Liver (tissue), 9 donors: Measurements from ENCODE around the gene DYSF. TPM values are rescaled to one million over a fixed set of nuclear protein-coding genes. Genes with fewer than 3 reads are reported as not detected.

Experiments
- DNase-seq: peaks from one replicate; pipeline ENCODE4 v3.0.0-alpha.2; 2017; ENCODE audit warnings: low spot score
- H3K27ac ChIP-seq, 2 donors: one replicate each; pipeline ENCODE4 v1.7.0; 2013; ENCODE audit warnings: inconsistent platforms in 2 of 2, low read length in 2 of 2, control low read depth in 1 of 2, low read depth in 1 of 2, mild to moderate bottlenecking in 1 of 2
- H3K27me3 ChIP-seq, 4 donors: one replicate each; pipeline versions ENCODE4 v1.6.1 to v1.7.0; 2013; ENCODE audit warnings: low read length in 3 of 4, inconsistent platforms in 1 of 4, mild to moderate bottlenecking in 1 of 4, moderate library complexity in 1 of 4; ENCODE audit not compliant: control insufficient read depth in 4 of 4, insufficient read depth in 4 of 4
- H3K36me3 ChIP-seq, 4 donors: one replicate each; pipeline versions ENCODE4 v1.6.1 to v1.7.0; 2013; ENCODE audit warnings: low read length in 3 of 4, mild to moderate bottlenecking in 3 of 4, low read depth in 1 of 4, moderate library complexity in 1 of 4; ENCODE audit not compliant: control insufficient read depth in 4 of 4, insufficient read depth in 3 of 4
- H3K4me1 ChIP-seq, 4 donors: one replicate each; pipeline versions ENCODE4 v1.6.1 to v1.7.0; 2013; ENCODE audit warnings: low read length in 3 of 4, mild to moderate bottlenecking in 3 of 4, moderate library complexity in 1 of 4; ENCODE audit not compliant: control insufficient read depth in 4 of 4, insufficient read depth in 4 of 4
- H3K4me3 ChIP-seq, 3 donors: one replicate each; pipeline versions ENCODE4 v1.6.1 to v1.7.0; 2013; ENCODE audit warnings: low read length in 3 of 3, control low read depth in 1 of 3, low read depth in 1 of 3, mild to moderate bottlenecking in 1 of 3
- H3K9ac ChIP-seq, 2 donors: one replicate each; pipeline ENCODE4 v1.7.0; 2013; ENCODE audit warnings: low read length in 2 of 2, mild to moderate bottlenecking in 2 of 2, moderate library complexity in 2 of 2, control low read depth in 1 of 2, low read depth in 1 of 2
- H3K9me3 ChIP-seq, 4 donors: one replicate each; pipeline versions ENCODE4 v1.6.1 to v1.7.0; 2013; ENCODE audit warnings: low read length in 3 of 4; ENCODE audit not compliant: control insufficient read depth in 4 of 4
- ATF3 ChIP-seq: IDR thresholded peaks from 2 replicates; pipeline ENCODE4 v1.6.1; 2016; ENCODE audit warnings: antibody characterized with exemption
- CTCF ChIP-seq: fragments of 150-350 bp; IDR thresholded peaks from 2 replicates; pipeline ENCODE4 v1.5.1; 2017; ENCODE audit warnings: improper control_type of control experiment, low read depth, low read length; ENCODE audit not compliant: missing input control
- EGR1 ChIP-seq, 2 donors: IDR thresholded peaks; 2 replicates each; pipeline ENCODE4 v1.6.1; 2016 to 2018; ENCODE audit warnings: antibody characterized with exemption in 2 of 2, low read depth in 2 of 2
- FOXA1 ChIP-seq: IDR thresholded peaks from 2 replicates; pipeline ENCODE4 v1.6.1; 2016; ENCODE audit warnings: antibody characterized with exemption
- FOXA2 ChIP-seq: IDR thresholded peaks from 2 replicates; pipeline ENCODE4 v1.6.1; 2016; ENCODE audit warnings: antibody characterized with exemption
- GABPA ChIP-seq, 2 donors: IDR thresholded peaks in 1 of 2; conservative IDR thresholded peaks in 1 of 2; 2 replicates each; pipeline ENCODE4 v1.6.1; 2016; ENCODE audit warnings: antibody characterized with exemption in 2 of 2, mild to moderate bottlenecking in 1 of 2, moderate library complexity in 1 of 2
- HNF4A ChIP-seq, 2 donors: conservative IDR thresholded peaks; 2 replicates each; pipeline ENCODE4 v1.6.1; 2016; ENCODE audit warnings: antibody characterized with exemption in 2 of 2, mild to moderate bottlenecking in 2 of 2
- HNF4G ChIP-seq: IDR thresholded peaks from 2 replicates; pipeline ENCODE4 v1.6.1; 2016; ENCODE audit warnings: antibody characterized with exemption
- JUND ChIP-seq, 2 donors: IDR thresholded peaks; 2 replicates each; pipeline ENCODE4 v1.6.1; 2016; ENCODE audit warnings: antibody characterized with exemption in 2 of 2
- MAX ChIP-seq: IDR thresholded peaks from 2 replicates; pipeline ENCODE4 v1.6.1; 2016; ENCODE audit warnings: antibody characterized with exemption
- NR2F2 ChIP-seq: IDR thresholded peaks from 2 replicates; pipeline ENCODE4 v1.6.1; 2016; ENCODE audit warnings: antibody characterized with exemption
- RAD21 ChIP-seq, 2 donors: IDR thresholded peaks; 2 replicates each; pipeline ENCODE4 v1.6.1; 2016; ENCODE audit warnings: antibody characterized with exemption in 2 of 2, mild to moderate bottlenecking in 2 of 2
- RXRA ChIP-seq, 2 donors: IDR thresholded peaks; 2 replicates each; pipeline ENCODE4 v1.6.1; 2017 to 2018; ENCODE audit warnings: antibody characterized with exemption in 2 of 2, mild to moderate bottlenecking in 1 of 2
- SP1 ChIP-seq: IDR thresholded peaks from 2 replicates; pipeline ENCODE4 v1.6.1; 2018; ENCODE audit warnings: antibody characterized with exemption, mild to moderate bottlenecking
- TAF1 ChIP-seq: conservative IDR thresholded peaks from 2 replicates; pipeline ENCODE4 v1.6.1; 2016; ENCODE audit warnings: antibody characterized with exemption, mild to moderate bottlenecking
- YY1 ChIP-seq: IDR thresholded peaks from 2 replicates; pipeline ENCODE4 v1.6.1; 2016; ENCODE audit warnings: antibody characterized with exemption, mild to moderate bottlenecking
- ZBTB33 ChIP-seq: IDR thresholded peaks from 2 replicates; pipeline ENCODE4 v1.6.1; 2016; ENCODE audit warnings: antibody characterized with exemption
- WGBS: extraction: QIAGEN DNeasy Blood & Tissue Kit; methylation state at CpG from one replicate; pipeline ENCODE4 v1.1.7; 2013; 5-methylcytosine and 5-hydroxymethylcytosine counted together
- polyA plus RNA-seq, 2 donors: library from polyadenylated mRNA; stranded (reverse) in 1 of 2; unstranded in 1 of 2; fragments of 200-250 nt in 1 of 2; fragments of >200 nt in 1 of 2; fragmentation: Nextera tagmentation in 1 of 2; extraction: Ambion mirVana in 1 of 2; gene quantifications; one replicate each; pipeline versions ENCODE4 v1.2.1 to v1.2.3, GENCODE V29; 2013 to 2015
- total RNA-seq, 2 donors: library from RNA; depleted of rRNA; stranded (reverse); fragments of >200 nt; gene quantifications; one replicate each; pipeline ENCODE4 v1.2.3, GENCODE V29; 2014
- donor health status: healthy.
- donor health status: healthy.
- donor health status: healthy.
- donor health status: healthy.
- donor health status: healthy.

DYSF gene
- total and polyA plus RNA-seq, 4 donors, result 8.5 to 20.8 (median 13.6) TPM

GRCh38 chr2:71667256-71668182 is 214.2 kb downstream of the DYSF start:
- Histone ChIP-seq H3K27me3 (no peaks in the 10 kb centered on the region), H3K4me1 (peaks cover 0 to 3% (median 0%) of the 10 kb centered on the region in 4 donors), H3K27ac (no peak overlapping the region), H3K9ac (no peak overlapping the region), H3K9me3 (no peaks in the 10 kb centered on the region), H3K4me3 (no peak overlapping the region), H3K36me3 (peaks cover 0 to 17% (median 13%) of the 10 kb centered on the region in 4 donors)
- DNase-seq, result peak; percentile 25
- TF ChIP-seq YY1 (no peak), ZBTB33 (no peak), FOXA2 (no peak), GABPA (IDR thresholded peaks at IDR 0.05 in 1 of 2, conservative IDR thresholded peaks at IDR 0.05 in 1 of 2) (no peak)
- 94% methylated on average over 15 of the region's 15 CpGs for WGBS

- Histone ChIP-seq H3K27ac (no peak overlapping the region), H3K4me1 (peaks cover 0 to 3% (median 0%) of the 10 kb centered on the region in 4 donors), H3K27me3 (no peaks in the 10 kb centered on the region), H3K36me3 (peaks cover 0 to 16% (median 13%) of the 10 kb centered on the region in 4 donors), H3K4me3 (no peak overlapping the region), H3K9me3 (no peaks in the 10 kb centered on the region), H3K9ac (no peak overlapping the region)
- TF ChIP-seq NR2F2, result no peak
- no peak for TF ChIP-seq HNF4A (conservative IDR thresholded peaks at IDR 0.05)
- no peak for TF ChIP-seq YY1
- TF ChIP-seq MAX, result no peak
- TF ChIP-seq JUND (IDR thresholded peaks at IDR 0.05), result no peak
- TF ChIP-seq HNF4G, result no peak
- no peak for DNase-seq
- 92% methylated on average over 17 of the region's 17 CpGs for WGBS
These were observed 215.1 kb downstream of the DYSF start for GRCh38 chr2:71668326-71669057.

- peaks cover 0 to 18% (median 13%) of the 10 kb centered on the region in 4 donors for H3K36me3 ChIP-seq
- DNase-seq, result no peak
- H3K9ac ChIP-seq, result no peak overlapping the region
- 91% methylated on average over 9 of the region's 9 CpGs for WGBS
- H3K4me3 ChIP-seq, result no peak overlapping the region
- H3K4me1 ChIP-seq, result peaks cover 0 to 3% (median 0%) of the 10 kb centered on the region in 4 donors
- H3K27ac ChIP-seq, result no peak overlapping the region
- no peaks in the 10 kb centered on the region for H3K27me3 ChIP-seq
- H3K9me3 ChIP-seq, result no peaks in the 10 kb centered on the region
- no peak for TF ChIP-seq HNF4A (conservative IDR thresholded peaks at IDR 0.05)
- no peak for TF ChIP-seq NR2F2
- no peak for TF ChIP-seq EGR1 (IDR thresholded peaks at IDR 0.05; ENCODE audit: low read depth in 2 of 2)
- no peak for TF ChIP-seq JUND (IDR thresholded peaks at IDR 0.05)
- no peak for TF ChIP-seq ZBTB33
- no peak for TF ChIP-seq CTCF
- no peak for TF ChIP-seq GABPA (IDR thresholded peaks at IDR 0.05 in 1 of 2, conservative IDR thresholded peaks at IDR 0.05 in 1 of 2)
- no peak for TF ChIP-seq SP1
- no peak for TF ChIP-seq ATF3
- TF ChIP-seq HNF4G, result no peak
- no peak for TF ChIP-seq FOXA1
- TF ChIP-seq MAX, result no peak
- TF ChIP-seq YY1, result no peak
- TF ChIP-seq RAD21 (IDR thresholded peaks at IDR 0.05), result no peak
- no peak for TF ChIP-seq TAF1
- TF ChIP-seq FOXA2, result no peak
- no peak for TF ChIP-seq RXRA (IDR thresholded peaks at IDR 0.05)
These were observed 215.7 kb downstream of the DYSF start for GRCh38 chr2:71669058-71669456.
